Caco-2 (cell line): Measurements from ENCODE around the gene XPO4. TPM values are rescaled to one million over a fixed set of nuclear protein-coding genes. Genes with fewer than 3 reads are reported as not detected.

Source experiments
- BruUV-seq: library from RNA; stranded (reverse); fragments of 400-500 nt; replicated peaks from 2 replicates; lab custom pipeline; 2021; lab: Mats Ljungman, UMichigan
- CTCF ChIA-PET: fragments of 300-600 bp; sonication (Branson Sonifier 250); formaldehyde crosslinking; loops from one replicate; lab custom pipeline; 2022; ENCODE audit warnings: antibody characterized with exemption; lab: Charles Lee
- POLR2A ChIA-PET: fragments of 300-600 bp; sonication (Branson Sonifier 250); formaldehyde crosslinking; loops from one replicate; lab custom pipeline; 2022; ENCODE audit warnings: antibody characterized with exemption; lab: Charles Lee
- DNase-seq, 2 experiments: peaks; one replicate each; pipeline versions ENCODE4 v3.0.0 to v3.0.0-alpha.2; 2020 to 2022
- H3K27me3 ChIP-seq: replicated peaks from 2 replicates; pipeline ENCODE4 v1.6.0; 2011; ENCODE audit warnings: low read length; ENCODE audit not compliant: control insufficient read depth, insufficient read depth
- H3K36me3 ChIP-seq: 2 replicates; pipeline ENCODE4 v1.5.1; 2011; ENCODE audit warnings: low read length; ENCODE audit not compliant: control insufficient read depth, insufficient read depth
- H3K4me1 ChIP-seq: fragments of 250-450 bp; sonication (Bioruptor Pico); 2 replicates; pipeline ENCODE4 v1.5.1; 2020; ENCODE audit warnings: mild to moderate bottlenecking
- H3K4me3 ChIP-seq: 2 replicates; pipeline ENCODE4 v1.5.1; 2011; ENCODE audit warnings: low read depth, mild to moderate bottlenecking, control low read depth, low read length
- H3K9me3 ChIP-seq: fragments of 250-450 bp; sonication (Bioruptor Pico); 2 replicates; pipeline ENCODE4 v1.5.1; 2020; ENCODE audit warnings: mild to moderate bottlenecking, moderate library complexity
- H3K27ac Mint-ChIP-seq: one replicate; pipeline ENCODE4 v1.8.0; 2022; ENCODE audit warnings: mixed read lengths; ENCODE audit not compliant: unreplicated experiment
- H3K27me3 Mint-ChIP-seq: one replicate; pipeline ENCODE4 v1.8.0; 2022; ENCODE audit warnings: mixed read lengths; ENCODE audit not compliant: insufficient read depth, unreplicated experiment
- H3K36me3 Mint-ChIP-seq: one replicate; pipeline ENCODE4 v1.8.0; 2022; ENCODE audit warnings: mild to moderate bottlenecking, mixed read lengths; ENCODE audit not compliant: insufficient read depth, unreplicated experiment
- H3K4me1 Mint-ChIP-seq: one replicate; pipeline ENCODE4 v1.8.0; 2022; ENCODE audit warnings: low read depth, mixed read lengths; ENCODE audit not compliant: unreplicated experiment
- H3K4me3 Mint-ChIP-seq: one replicate; pipeline ENCODE4 v1.8.0; 2022; ENCODE audit warnings: mild to moderate bottlenecking, moderate library complexity, mixed read lengths; ENCODE audit not compliant: unreplicated experiment
- H3K9me3 Mint-ChIP-seq: one replicate; pipeline ENCODE4 v1.8.0; 2022; ENCODE audit warnings: mixed read lengths; ENCODE audit not compliant: unreplicated experiment
- intact Hi-C: fragments of 100-400 bp; cut with micrococcal nuclease; formaldehyde crosslinking; loops from one replicate; pipeline ENCODE4 v1.10.0; 2022; ENCODE audit not compliant: unreplicated experiment
- total RNA-seq: library from RNA; stranded (reverse); gene quantifications from 2 replicates; pipeline ENCODE4 v1.2.3, GENCODE V29; 2022
- TF ChIP-seq, protein P1 (sequence below), 2 experiments: fragments of 200-600 bp in 1 of 2; IDR thresholded peaks; 1 replicate in 1 of 2; 2 replicates in 1 of 2; pipeline versions ENCODE4 v1.5.1 to v1.8.0; 2011 to 2022; ENCODE audit warnings: antibody characterized with exemption in 1 of 2, control low read depth in 1 of 2, inconsistent platforms in 1 of 2, low read depth in 1 of 2, low read length in 1 of 2, mild to moderate bottlenecking in 1 of 2, moderate library complexity in 1 of 2; ENCODE audit not compliant: insufficient read depth in 1 of 2, severe bottlenecking in 1 of 2, unreplicated experiment in 1 of 2

The XPO4 gene
- total RNA-seq, 1 experiment from 2014 or later: 33.3 TPM

GRCh38 chr13:20728579-20729311 is 173.8 kb downstream of the XPO4 start:
- no peak overlapping the region for H3K27ac Mint-ChIP-seq
- intact Hi-C loops: no loop called here
- H3K4me1 Mint-ChIP-seq: no peaks in the 10 kb centered on the region
- H3K4me1 ChIP-seq: no peaks in the 10 kb centered on the region
- TF ChIP-seq, protein P1, sequence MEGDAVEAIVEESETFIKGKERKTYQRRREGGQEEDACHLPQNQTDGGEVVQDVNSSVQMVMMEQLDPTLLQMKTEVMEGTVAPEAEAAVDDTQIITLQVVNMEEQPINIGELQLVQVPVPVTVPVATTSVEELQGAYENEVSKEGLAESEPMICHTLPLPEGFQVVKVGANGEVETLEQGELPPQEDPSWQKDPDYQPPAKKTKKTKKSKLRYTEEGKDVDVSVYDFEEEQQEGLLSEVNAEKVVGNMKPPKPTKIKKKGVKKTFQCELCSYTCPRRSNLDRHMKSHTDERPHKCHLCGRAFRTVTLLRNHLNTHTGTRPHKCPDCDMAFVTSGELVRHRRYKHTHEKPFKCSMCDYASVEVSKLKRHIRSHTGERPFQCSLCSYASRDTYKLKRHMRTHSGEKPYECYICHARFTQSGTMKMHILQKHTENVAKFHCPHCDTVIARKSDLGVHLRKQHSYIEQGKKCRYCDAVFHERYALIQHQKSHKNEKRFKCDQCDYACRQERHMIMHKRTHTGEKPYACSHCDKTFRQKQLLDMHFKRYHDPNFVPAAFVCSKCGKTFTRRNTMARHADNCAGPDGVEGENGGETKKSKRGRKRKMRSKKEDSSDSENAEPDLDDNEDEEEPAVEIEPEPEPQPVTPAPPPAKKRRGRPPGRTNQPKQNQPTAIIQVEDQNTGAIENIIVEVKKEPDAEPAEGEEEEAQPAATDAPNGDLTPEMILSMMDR (IDR thresholded peaks at IDR 0.05; ENCODE audit: insufficient read depth in 1 of 2, low read depth in 1 of 2, low read length in 1 of 2, severe bottlenecking in 1 of 2, unreplicated experiment in 1 of 2): no peak
- no peaks in the 10 kb centered on the region for H3K27me3 Mint-ChIP-seq
- H3K4me3 ChIP-seq: no peak overlapping the region
- H3K4me3 Mint-ChIP-seq: no peak overlapping the region
- H3K36me3 Mint-ChIP-seq: no peaks in the 10 kb centered on the region
- H3K9me3 Mint-ChIP-seq: no peaks in the 10 kb centered on the region
- POLR2A ChIA-PET: no interaction called here
- H3K27me3 ChIP-seq: no peaks in the 10 kb centered on the region
- no peak for DNase-seq
- no TSS peak for BruUV-seq
- H3K9me3 ChIP-seq: no peaks in the 10 kb centered on the region
- no peaks in the 10 kb centered on the region for H3K36me3 ChIP-seq
- CTCF ChIA-PET: interaction anchor here (0.6 kb wide), 1 partner anchor 161 kb away, joined by 9 read pairs; no protein-coding TSS in a partner anchor

DNA sequence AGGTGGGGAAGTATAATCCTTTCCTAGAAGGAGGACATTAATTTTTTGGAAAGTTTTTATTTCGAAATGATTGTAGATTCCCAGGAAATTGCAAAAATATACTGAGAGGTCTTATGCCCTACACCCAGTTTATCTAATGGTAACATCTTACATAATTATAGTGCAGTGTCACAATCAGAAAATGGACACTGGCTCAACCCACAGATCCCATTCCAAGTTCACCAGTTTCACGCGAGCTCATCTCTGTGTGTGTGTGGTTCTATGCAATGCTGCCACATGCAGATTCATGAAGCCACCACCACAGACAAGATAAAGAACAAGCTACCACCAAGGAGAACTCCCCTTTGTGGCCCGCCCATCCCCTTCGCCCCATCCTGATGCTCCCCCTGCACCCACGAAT is 174.7 kb downstream of the XPO4 start:
- Histone ChIP-seq H3K4me3 (no peak overlapping the region), H3K36me3 (no peaks in the 10 kb centered on the region), H3K4me1 (no peaks in the 10 kb centered on the region), H3K27me3 (no peaks in the 10 kb centered on the region), H3K9me3 (no peaks in the 10 kb centered on the region)
- BruUV-seq: no TSS peak
- TF ChIP-seq, protein P1 (IDR thresholded peaks at IDR 0.05; ENCODE audit: insufficient read depth in 1 of 2, low read depth in 1 of 2, low read length in 1 of 2, severe bottlenecking in 1 of 2, unreplicated experiment in 1 of 2): no peak
- H3K36me3 Mint-ChIP-seq: no peaks in the 10 kb centered on the region
- no peak for DNase-seq
- no peaks in the 10 kb centered on the region for H3K27me3 Mint-ChIP-seq
- no peaks in the 10 kb centered on the region for H3K9me3 Mint-ChIP-seq
- POLR2A ChIA-PET: no interaction called here
- H3K4me3 Mint-ChIP-seq: no peak overlapping the region
- intact Hi-C loops: no loop called here
- no peak overlapping the region for H3K27ac Mint-ChIP-seq
- H3K4me1 Mint-ChIP-seq: no peaks in the 10 kb centered on the region
- CTCF ChIA-PET: interaction anchor here (0.6 kb wide), 1 partner anchor 160 kb away, joined by 9 read pairs; no protein-coding TSS in a partner anchor

Other genes with a start within 250 kb of the XPO4 start
- gene IL17D, start 199.0 kb downstream of the XPO4 start, total RNA-seq: 1.7 and 2.2 TPM in 2 replicates
- gene EEF1AKMT1, start 128.8 kb downstream of the XPO4 start, total RNA-seq: 8.6 and 9.6 TPM in 2 replicates
- gene LATS2, start 158.8 kb upstream of the XPO4 start, total RNA-seq: 41.9 and 45.6 TPM in 2 replicates
- 395 and 441 TPM in 2 replicates for gene SAP18, start 237.4 kb upstream of the XPO4 start, total RNA-seq